Vagina (tissue), 2 donors: ENCODE data around the gene NPAS3.

ENCODE experiments used
- CTCF ChIP-seq, 3 experiments: fragments of 450-650 bp in 2 of 3; fragments of 200-600 bp in 1 of 3; sonication (generic) in 1 of 3; IDR thresholded peaks; one replicate each; pipeline ENCODE4 v1.5.1; 2017 to 2019; ENCODE audit warnings: antibody characterized with exemption in 3 of 3, mild to moderate bottlenecking in 2 of 3, moderate library complexity in 2 of 3
- POLR2A ChIP-seq, 2 donors: fragments of 450-650 bp; IDR thresholded peaks; one replicate each; pipeline ENCODE4 v1.6.1; 2017; ENCODE audit warnings: antibody characterized with exemption in 2 of 2, mild to moderate bottlenecking in 2 of 2, moderate library complexity in 2 of 2
- POLR2AphosphoS5 ChIP-seq, 2 donors: sonication (generic); formaldehyde crosslinking; IDR thresholded peaks; one replicate each; pipeline ENCODE4 v1.9.0; 2017; ENCODE audit warnings: antibody characterized with exemption in 2 of 2, mild to moderate bottlenecking in 2 of 2, low read depth in 1 of 2; ENCODE audit not compliant: insufficient read depth in 1 of 2

- TF ChIP-seq CTCF (IDR thresholded peaks at IDR 0.05), result no peak
- TF ChIP-seq POLR2A (IDR thresholded peaks at IDR 0.05), result no peak
- no peak for TF ChIP-seq POLR2AphosphoS5 (IDR thresholded peaks at IDR 0.05; ENCODE audit: insufficient read depth in 1 of 2, low read depth in 1 of 2)
Observed at GRCh38 chr14:33449268-33449667, 510.6 kb downstream of the NPAS3 start.
